ENCODE data around the gene SULT2A1.
"Not testable (repeated sequence)": the region's sequence is repeated elsewhere in the genome, so short reads cannot be mapped to it uniquely, and the experiment has no call there.

SULT2A1 gene

DNA sequence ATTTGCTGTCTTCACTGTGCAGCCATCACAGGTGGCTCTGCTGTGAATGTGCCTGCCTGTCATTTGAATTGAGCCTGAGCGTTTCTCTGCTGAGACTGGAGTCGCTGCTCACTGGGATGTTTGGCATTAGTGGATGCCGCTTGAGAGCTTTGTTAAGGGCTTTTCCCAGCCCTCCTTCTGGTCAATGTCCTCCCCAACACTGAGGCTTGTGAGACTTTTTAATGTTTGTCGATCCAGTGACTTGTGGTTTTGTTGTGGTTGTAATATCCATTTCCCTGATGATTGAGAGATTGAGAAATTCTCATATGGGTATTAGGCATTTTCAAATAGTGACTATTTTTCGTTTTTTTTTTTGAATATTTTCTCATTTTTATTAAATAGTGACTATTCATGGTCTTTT, 24.5 kb downstream of the SULT2A1 start:
- no peak for FAIRE-seq
- no peak for DNase-seq (ENCODE audit: insufficient read length, low spot score)

DNA sequence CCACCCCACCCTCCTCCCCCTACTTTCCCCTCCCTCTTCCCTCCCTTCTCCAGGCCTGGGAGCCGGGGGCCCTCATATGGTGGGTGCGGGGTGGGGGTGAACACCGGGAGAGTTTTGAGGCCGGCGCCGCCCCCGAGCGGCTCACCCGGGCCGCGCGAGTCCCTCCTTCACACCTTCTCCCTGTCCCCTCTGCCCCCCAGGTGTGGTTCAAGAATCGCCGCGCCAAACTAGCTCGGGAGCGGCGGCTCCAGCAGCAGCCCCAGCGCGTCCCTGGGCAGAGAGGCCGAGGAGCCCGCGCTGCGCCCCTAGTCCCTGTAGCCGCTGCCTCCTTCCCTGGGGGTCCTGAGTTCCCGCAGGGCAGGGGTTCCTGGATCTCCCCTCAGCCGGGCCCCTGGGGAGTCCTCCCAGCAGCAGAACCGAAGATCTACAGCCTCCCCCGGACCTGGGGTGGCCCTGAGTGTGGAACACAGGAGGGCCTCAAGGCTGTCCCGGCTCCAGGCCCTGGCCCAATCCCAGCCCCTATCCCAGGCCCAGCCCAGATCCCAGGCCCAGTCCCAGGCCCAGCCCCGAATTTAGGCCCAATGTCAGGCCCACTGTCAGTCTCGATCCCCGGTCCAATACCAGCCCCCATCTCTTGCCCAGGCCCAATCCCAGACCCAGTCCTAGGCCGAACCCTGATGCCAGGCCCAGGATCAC, 25.4 kb downstream of the SULT2A1 start:
- DNase-seq (ENCODE audit: insufficient read length, low spot score): no peak
- FAIRE-seq: no peak

GRCh38 chr19:47859838-47860237, 26.3 kb downstream of the SULT2A1 start:
- FAIRE-seq; DNase-seq (ENCODE audit: insufficient read length, low spot score): not testable (repeated sequence)

- not testable (repeated sequence) for DNase-seq (ENCODE audit: insufficient read length, low spot score); FAIRE-seq
Observed at GRCh38 chr19:47858646-47859285, 27.3 kb downstream of the SULT2A1 start, which contains the start of gene TPRX2. Gene TPRX2 (plus strand): TSS chr19:47859235. CDS start chr19:47859247, 12 bp downstream.

DNA sequence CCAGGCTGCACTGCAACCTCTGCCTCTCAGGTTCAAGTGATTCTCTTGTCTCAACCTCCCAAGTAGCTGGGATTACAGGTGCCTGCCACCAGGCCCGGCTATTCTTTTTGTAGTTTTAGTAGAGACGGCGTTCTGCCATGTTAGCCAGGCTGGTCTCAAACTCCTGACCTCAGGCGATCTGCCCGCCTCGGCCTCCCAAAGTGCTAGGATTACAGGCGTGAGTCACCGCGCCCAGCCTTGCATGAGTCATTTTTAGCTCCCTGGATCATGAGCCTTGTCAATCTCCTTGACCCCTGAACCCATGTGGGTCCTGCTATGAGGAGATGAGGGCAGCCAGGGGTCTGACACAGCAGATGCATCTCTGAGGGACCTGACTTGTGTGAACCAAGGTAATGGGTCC, 27.9 kb downstream of the SULT2A1 start:
- FAIRE-seq; DNase-seq (ENCODE audit: insufficient read length, low spot score): not testable (repeated sequence)

DNA sequence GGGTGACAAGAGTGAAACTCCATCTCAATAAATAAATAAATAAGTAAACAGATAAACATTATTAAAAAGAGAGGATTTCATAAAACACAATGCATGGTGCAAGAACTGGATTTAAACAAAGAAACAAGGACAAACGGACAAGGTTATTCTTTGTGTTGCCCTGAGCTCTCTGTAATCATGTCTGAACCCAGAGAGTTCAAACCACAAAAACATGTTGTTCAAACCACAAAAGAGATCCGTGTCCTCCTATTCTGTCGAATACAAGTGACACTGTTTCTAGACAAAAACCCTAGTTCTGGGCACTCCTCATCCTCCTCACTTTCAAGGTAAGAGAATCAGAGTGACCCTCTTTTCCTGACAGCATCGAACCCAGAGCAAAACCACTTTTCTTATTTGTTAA, 31.7 kb downstream of the SULT2A1 start:
- DNase-seq (ENCODE audit: insufficient read length, low spot score): no peak
- no peak for FAIRE-seq

DNA sequence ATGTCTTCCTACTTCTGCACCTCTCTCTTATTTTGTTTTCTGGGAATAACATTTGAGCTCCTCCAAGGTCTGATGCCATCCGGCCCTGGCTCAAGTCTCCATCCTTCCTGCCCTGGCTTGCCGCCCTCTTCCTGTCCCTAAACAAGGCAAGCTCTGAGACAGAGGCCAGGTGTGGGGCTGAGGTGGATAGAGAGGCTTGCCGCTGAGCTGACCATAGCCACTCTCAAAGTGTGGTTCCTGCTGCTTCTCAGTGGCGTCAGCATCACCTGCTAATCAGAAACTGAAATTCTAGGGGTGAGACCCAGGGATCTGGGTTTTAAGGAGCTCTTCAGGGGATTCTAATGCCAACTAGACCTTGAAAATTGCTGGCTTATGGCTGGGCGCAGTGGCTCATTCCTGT, 33.1 kb downstream of the SULT2A1 start:
- FAIRE-seq: no peak
- no peak for DNase-seq (ENCODE audit: insufficient read length, low spot score)

GRCh38 chr19:47848823-47849473, 37.2 kb downstream of the SULT2A1 start:
- no peak for FAIRE-seq
- no peak for DNase-seq (ENCODE audit: insufficient read length, low spot score)

DNA sequence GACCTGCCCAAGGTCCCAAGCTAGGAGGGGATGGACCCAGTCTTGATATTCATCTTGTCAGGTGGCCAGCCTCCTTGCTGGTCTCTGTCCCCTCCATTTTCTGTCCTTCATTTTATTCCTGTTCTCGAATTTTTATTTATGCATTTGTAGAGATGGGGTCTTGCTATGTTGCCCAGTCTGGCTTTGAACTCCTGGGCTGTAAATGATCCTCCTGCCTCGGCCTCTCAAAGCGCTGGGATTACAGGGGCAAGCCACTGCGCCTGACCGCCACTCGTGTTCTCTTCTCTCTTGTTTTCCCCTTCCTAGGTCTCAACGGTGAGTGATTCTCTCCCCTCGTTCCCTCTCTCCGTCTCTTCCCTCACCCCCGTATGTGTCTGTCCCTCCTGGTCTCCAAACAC, 37.7 kb downstream of the SULT2A1 start:
- FAIRE-seq (no peak), DNase-seq (ENCODE audit: insufficient read length, low spot score) (no peak)

- FAIRE-seq (no peak), DNase-seq (ENCODE audit: insufficient read length, low spot score) (no peak)
Observed at GRCh38 chr19:47842941-47843340, 43.2 kb downstream of the SULT2A1 start.

- DNase-seq (ENCODE audit: insufficient read length, low spot score) (no peak), FAIRE-seq (no peak)
Observed at GRCh38 chr19:47839913-47840312, 46.2 kb downstream of the SULT2A1 start.

GRCh38 chr19:47839411-47839810, 46.7 kb downstream of the SULT2A1 start:
- DNase-seq (ENCODE audit: insufficient read length, low spot score) (no peak), FAIRE-seq (no peak)

GRCh38 chr19:47836038-47836437, 50.1 kb downstream of the SULT2A1 start:
- DNase-seq (ENCODE audit: insufficient read length, low spot score) (no peak), FAIRE-seq (no peak)

- FAIRE-seq: no peak
Observed at GRCh38 chr19:47832723-47833122, 53.4 kb downstream of the SULT2A1 start.

DNA sequence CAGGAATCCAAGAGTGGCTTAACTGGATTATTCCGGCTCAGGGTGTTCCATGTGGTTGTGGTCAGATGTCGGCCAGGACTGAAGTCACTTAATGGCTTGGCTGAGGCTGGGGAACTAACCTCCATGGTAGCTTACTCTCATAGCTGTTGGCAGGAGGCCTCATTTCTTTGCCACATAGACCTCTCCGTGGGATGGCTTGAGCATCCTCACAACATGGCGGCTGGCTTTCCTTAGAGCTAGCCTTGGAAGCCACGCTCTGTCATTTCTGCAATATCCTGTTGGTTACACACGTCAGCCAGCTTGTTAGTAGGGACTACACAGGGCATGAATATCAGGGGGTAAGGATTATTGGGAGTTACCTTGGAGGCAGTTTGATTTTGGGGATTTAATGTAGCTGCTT, 59.3 kb downstream of the SULT2A1 start:
- DNase-seq (ENCODE audit: insufficient read length, low spot score) (no peak), FAIRE-seq (no peak)

More at GRCh38 chr19:47832723-47833122, 53.4 kb downstream of the SULT2A1 start:
- no peak for DNase-seq (ENCODE audit: insufficient read length, low spot score)

- DNase-seq (ENCODE audit: insufficient read length, low spot score) (no peak), FAIRE-seq (no peak)
Observed at GRCh38 chr19:47824396-47824795, 61.7 kb downstream of the SULT2A1 start.

GRCh38 chr19:47821460-47822020, 64.6 kb downstream of the SULT2A1 start, which contains the start of gene CRX:
Gene CRX (plus strand): TSS chr19:47821937. CDS start chr19:47834444, 12,507 bp downstream.
- no peak for DNase-seq (ENCODE audit: insufficient read length, low spot score)
- no peak for FAIRE-seq
